Uterus (tissue), 2 donors: ENCODE results near the gene PITPNB.

Source experiments
- POLR2A ChIP-seq, 2 donors: fragments of 450-650 bp; IDR thresholded peaks; one replicate each; pipeline ENCODE4 v1.6.1; 2016; ENCODE audit warnings: antibody characterized with exemption in 2 of 2, mild to moderate bottlenecking in 1 of 2, moderate library complexity in 1 of 2
- TF ChIP-seq, protein P1 (sequence below), 4 experiments: fragments of 200-600 bp in 2 of 4; fragments of 450-650 bp in 2 of 4; sonication (generic) in 2 of 4; IDR thresholded peaks; one replicate each; pipeline ENCODE4 v1.5.1; 2016 to 2019; ENCODE audit warnings: antibody characterized with exemption in 4 of 4, mild to moderate bottlenecking in 2 of 4, moderate library complexity in 1 of 4

DNA sequence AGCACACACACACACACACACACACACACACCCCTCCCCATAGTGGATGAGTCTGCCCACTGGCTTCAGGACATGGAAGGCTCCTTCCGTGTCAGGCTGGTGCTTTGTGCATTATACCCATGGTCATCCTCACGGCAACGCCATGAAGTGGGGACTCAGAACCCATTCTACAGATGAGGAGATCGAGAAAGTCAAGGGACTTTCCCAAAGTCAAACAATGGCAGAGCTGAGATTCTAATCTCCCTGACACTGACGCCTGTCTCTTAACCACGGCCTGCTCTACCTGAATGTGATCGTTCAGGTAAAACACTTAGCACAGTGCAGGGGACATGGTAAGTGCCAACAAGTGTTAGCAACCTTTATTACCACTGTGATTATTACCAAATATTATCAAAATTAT, 113.2 kb downstream of the PITPNB start:
- TF ChIP-seq, protein P1, sequence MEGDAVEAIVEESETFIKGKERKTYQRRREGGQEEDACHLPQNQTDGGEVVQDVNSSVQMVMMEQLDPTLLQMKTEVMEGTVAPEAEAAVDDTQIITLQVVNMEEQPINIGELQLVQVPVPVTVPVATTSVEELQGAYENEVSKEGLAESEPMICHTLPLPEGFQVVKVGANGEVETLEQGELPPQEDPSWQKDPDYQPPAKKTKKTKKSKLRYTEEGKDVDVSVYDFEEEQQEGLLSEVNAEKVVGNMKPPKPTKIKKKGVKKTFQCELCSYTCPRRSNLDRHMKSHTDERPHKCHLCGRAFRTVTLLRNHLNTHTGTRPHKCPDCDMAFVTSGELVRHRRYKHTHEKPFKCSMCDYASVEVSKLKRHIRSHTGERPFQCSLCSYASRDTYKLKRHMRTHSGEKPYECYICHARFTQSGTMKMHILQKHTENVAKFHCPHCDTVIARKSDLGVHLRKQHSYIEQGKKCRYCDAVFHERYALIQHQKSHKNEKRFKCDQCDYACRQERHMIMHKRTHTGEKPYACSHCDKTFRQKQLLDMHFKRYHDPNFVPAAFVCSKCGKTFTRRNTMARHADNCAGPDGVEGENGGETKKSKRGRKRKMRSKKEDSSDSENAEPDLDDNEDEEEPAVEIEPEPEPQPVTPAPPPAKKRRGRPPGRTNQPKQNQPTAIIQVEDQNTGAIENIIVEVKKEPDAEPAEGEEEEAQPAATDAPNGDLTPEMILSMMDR (IDR thresholded peaks at IDR 0.05) = no peak
- no peak for TF ChIP-seq POLR2A (IDR thresholded peaks at IDR 0.05)
